Stomach (tissue), 4 donors: ENCODE measurements around the gene TTLL11.

ENCODE experiments used
- EP300 ChIP-seq: sonication (generic); formaldehyde crosslinking; IDR thresholded peaks from one replicate; pipeline ENCODE4 v1.6.1; 2017; ENCODE audit warnings: antibody characterized with exemption
- TF ChIP-seq, protein P1 (sequence below), 7 experiments: fragments of 450-650 bp in 4 of 7; fragments of 200-600 bp in 3 of 7; sonication (generic) in 3 of 7; IDR thresholded peaks; one replicate each; pipeline ENCODE4 v1.5.1; 2016 to 2019; ENCODE audit warnings: antibody characterized with exemption in 7 of 7, control low read depth in 2 of 7, mild to moderate bottlenecking in 1 of 7

DNA sequence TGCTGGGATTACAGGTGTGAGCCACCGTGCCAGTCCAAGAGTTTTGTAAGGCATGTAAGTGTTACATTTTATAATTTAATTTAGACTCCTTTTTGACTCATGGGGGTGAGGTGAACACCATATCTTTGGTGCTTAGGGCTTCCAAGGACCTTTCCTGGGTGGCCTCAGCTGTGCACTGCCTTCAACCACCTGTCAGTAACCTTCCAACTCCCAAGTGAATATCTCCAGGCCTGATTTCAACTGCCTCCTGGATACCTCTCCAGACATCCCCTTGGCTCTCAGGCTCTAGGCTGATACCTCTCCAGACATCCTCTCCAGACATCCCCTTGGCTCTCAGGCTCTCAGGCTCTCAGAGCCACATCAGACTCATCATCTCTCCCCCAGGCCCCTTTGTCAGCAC lies 30.9 kb upstream of the TTLL11 start:
- TF ChIP-seq, protein P1, sequence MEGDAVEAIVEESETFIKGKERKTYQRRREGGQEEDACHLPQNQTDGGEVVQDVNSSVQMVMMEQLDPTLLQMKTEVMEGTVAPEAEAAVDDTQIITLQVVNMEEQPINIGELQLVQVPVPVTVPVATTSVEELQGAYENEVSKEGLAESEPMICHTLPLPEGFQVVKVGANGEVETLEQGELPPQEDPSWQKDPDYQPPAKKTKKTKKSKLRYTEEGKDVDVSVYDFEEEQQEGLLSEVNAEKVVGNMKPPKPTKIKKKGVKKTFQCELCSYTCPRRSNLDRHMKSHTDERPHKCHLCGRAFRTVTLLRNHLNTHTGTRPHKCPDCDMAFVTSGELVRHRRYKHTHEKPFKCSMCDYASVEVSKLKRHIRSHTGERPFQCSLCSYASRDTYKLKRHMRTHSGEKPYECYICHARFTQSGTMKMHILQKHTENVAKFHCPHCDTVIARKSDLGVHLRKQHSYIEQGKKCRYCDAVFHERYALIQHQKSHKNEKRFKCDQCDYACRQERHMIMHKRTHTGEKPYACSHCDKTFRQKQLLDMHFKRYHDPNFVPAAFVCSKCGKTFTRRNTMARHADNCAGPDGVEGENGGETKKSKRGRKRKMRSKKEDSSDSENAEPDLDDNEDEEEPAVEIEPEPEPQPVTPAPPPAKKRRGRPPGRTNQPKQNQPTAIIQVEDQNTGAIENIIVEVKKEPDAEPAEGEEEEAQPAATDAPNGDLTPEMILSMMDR (IDR thresholded peaks at IDR 0.05) = no peak
- no peak for TF ChIP-seq EP300
